ENCODE data around the gene MYZAP.

Gene MYZAP

GRCh38 chr15:57624730-57625129 lies 33.0 kb downstream of the MYZAP start:
- no peak for ATAC-seq
- TF ChIP-seq GLIS3 (CRISPR knock-in tag; IDR thresholded peaks at IDR 0.05) (no peak), TOX (CRISPR knock-in tag; IDR thresholded peaks at IDR 0.05; ENCODE audit: borderline replicate concordance) (no peak), CREB5 (CRISPR knock-in tag; IDR thresholded peaks at IDR 0.05; ENCODE audit: low read depth) (no peak), ESRRG (CRISPR knock-in tag; IDR thresholded peaks at IDR 0.05) (no peak), SNAI2 (CRISPR knock-in tag; IDR thresholded peaks at IDR 0.05) (no peak), ZNF70 (CRISPR knock-in tag; IDR thresholded peaks at IDR 0.05) (no peak), ZNF8 (CRISPR knock-in tag; IDR thresholded peaks at IDR 0.05) (no peak), ZNF565 (CRISPR knock-in tag; conservative IDR thresholded peaks at IDR 0.05; ENCODE audit: low read depth) (no peak), TCF4 (CRISPR knock-in tag; IDR thresholded peaks at IDR 0.05; ENCODE audit: borderline replicate concordance) (no peak), BACH2 (CRISPR knock-in tag; IDR thresholded peaks at IDR 0.05; ENCODE audit: borderline replicate concordance) (no peak), POU6F1 (CRISPR knock-in tag; IDR thresholded peaks at IDR 0.05; ENCODE audit: borderline replicate concordance, low read depth) (no peak), ZFP30 (CRISPR knock-in tag; IDR thresholded peaks at IDR 0.05) (no peak), RARB (CRISPR knock-in tag; IDR thresholded peaks at IDR 0.05) (no peak), PPARA (CRISPR knock-in tag; IDR thresholded peaks at IDR 0.05; ENCODE audit: borderline replicate concordance) (no peak), ZC3H10 (CRISPR knock-in tag; IDR thresholded peaks at IDR 0.05) (no peak), ARNTL (CRISPR knock-in tag; IDR thresholded peaks at IDR 0.05; ENCODE audit: borderline replicate concordance, low read depth) (no peak), CSDC2 (CRISPR knock-in tag; IDR thresholded peaks at IDR 0.05) (no peak)
- TF ChIP-seq, protein P1, sequence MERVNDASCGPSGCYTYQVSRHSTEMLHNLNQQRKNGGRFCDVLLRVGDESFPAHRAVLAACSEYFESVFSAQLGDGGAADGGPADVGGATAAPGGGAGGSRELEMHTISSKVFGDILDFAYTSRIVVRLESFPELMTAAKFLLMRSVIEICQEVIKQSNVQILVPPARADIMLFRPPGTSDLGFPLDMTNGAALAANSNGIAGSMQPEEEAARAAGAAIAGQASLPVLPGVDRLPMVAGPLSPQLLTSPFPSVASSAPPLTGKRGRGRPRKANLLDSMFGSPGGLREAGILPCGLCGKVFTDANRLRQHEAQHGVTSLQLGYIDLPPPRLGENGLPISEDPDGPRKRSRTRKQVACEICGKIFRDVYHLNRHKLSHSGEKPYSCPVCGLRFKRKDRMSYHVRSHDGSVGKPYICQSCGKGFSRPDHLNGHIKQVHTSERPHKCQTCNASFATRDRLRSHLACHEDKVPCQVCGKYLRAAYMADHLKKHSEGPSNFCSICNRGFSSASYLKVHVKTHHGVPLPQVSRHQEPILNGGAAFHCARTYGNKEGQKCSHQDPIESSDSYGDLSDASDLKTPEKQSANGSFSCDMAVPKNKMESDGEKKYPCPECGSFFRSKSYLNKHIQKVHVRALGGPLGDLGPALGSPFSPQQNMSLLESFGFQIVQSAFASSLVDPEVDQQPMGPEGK (CRISPR knock-in tag; IDR thresholded peaks at IDR 0.05; ENCODE audit: borderline replicate concordance), result no peak
- TF ChIP-seq, protein P2, sequence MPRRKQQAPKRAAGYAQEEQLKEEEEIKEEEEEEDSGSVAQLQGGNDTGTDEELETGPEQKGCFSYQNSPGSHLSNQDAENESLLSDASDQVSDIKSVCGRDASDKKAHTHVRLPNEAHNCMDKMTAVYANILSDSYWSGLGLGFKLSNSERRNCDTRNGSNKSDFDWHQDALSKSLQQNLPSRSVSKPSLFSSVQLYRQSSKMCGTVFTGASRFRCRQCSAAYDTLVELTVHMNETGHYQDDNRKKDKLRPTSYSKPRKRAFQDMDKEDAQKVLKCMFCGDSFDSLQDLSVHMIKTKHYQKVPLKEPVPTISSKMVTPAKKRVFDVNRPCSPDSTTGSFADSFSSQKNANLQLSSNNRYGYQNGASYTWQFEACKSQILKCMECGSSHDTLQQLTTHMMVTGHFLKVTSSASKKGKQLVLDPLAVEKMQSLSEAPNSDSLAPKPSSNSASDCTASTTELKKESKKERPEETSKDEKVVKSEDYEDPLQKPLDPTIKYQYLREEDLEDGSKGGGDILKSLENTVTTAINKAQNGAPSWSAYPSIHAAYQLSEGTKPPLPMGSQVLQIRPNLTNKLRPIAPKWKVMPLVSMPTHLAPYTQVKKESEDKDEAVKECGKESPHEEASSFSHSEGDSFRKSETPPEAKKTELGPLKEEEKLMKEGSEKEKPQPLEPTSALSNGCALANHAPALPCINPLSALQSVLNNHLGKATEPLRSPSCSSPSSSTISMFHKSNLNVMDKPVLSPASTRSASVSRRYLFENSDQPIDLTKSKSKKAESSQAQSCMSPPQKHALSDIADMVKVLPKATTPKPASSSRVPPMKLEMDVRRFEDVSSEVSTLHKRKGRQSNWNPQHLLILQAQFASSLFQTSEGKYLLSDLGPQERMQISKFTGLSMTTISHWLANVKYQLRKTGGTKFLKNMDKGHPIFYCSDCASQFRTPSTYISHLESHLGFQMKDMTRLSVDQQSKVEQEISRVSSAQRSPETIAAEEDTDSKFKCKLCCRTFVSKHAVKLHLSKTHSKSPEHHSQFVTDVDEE (CRISPR knock-in tag; IDR thresholded peaks at IDR 0.05), result no peak

GRCh38 chr15:57625703-57626448 lies 34.2 kb downstream of the MYZAP start:
- ATAC-seq, result no peak
- TF ChIP-seq RARB (CRISPR knock-in tag; IDR thresholded peaks at IDR 0.05) (no peak), TOX (CRISPR knock-in tag; IDR thresholded peaks at IDR 0.05; ENCODE audit: borderline replicate concordance) (no peak), ISL1 (CRISPR knock-in tag; IDR thresholded peaks at IDR 0.05) (no peak), ZNF565 (CRISPR knock-in tag; conservative IDR thresholded peaks at IDR 0.05; ENCODE audit: low read depth) (no peak), GLIS3 (CRISPR knock-in tag; IDR thresholded peaks at IDR 0.05) (no peak), ARNTL (CRISPR knock-in tag; IDR thresholded peaks at IDR 0.05; ENCODE audit: borderline replicate concordance, low read depth) (no peak), ZNF70 (CRISPR knock-in tag; IDR thresholded peaks at IDR 0.05) (no peak), SNAI2 (CRISPR knock-in tag; IDR thresholded peaks at IDR 0.05) (no peak), PPARA (CRISPR knock-in tag; IDR thresholded peaks at IDR 0.05; ENCODE audit: borderline replicate concordance) (no peak), ZC3H10 (CRISPR knock-in tag; IDR thresholded peaks at IDR 0.05) (no peak), ZFP30 (CRISPR knock-in tag; IDR thresholded peaks at IDR 0.05) (no peak), CREB5 (CRISPR knock-in tag; IDR thresholded peaks at IDR 0.05; ENCODE audit: low read depth) (no peak), ZFP3 (CRISPR knock-in tag; IDR thresholded peaks at IDR 0.05) (no peak), POU6F1 (CRISPR knock-in tag; IDR thresholded peaks at IDR 0.05; ENCODE audit: borderline replicate concordance, low read depth) (no peak)
- TF ChIP-seq, protein P2 (CRISPR knock-in tag; IDR thresholded peaks at IDR 0.05), result no peak
- TF ChIP-seq, protein P1 (CRISPR knock-in tag; IDR thresholded peaks at IDR 0.05; ENCODE audit: borderline replicate concordance), result no peak

All from SK-N-SH treated with all-trans-retinoic acid at 6 μM for 48 hours (cell line).